GM23338 (cell line): ENCODE data around the gene SPACA7. TPM values are rescaled to one million over a fixed set of nuclear protein-coding genes. Genes with fewer than 3 reads are reported as not detected.

Source experiments
- ATAC-seq: fragments of 200-7000 bp; cut with Tn5 transposase; 3 replicates; pipeline ENCODE4 v1.9.1; 2020
- DNase-seq: peaks from one replicate; pipeline ENCODE4 v3.0.0-alpha.2; 2015; ENCODE audit warnings: low spot score
- H2AFZ ChIP-seq: fragments of 200-600 bp; sonication (generic); 2 replicates; pipeline ENCODE4 v1.8.0; 2016; ENCODE audit warnings: antibody characterized with exemption, mild to moderate bottlenecking, moderate library complexity
- H3F3A ChIP-seq: fragments of 200-600 bp; sonication (generic); replicated peaks from 2 replicates; pipeline ENCODE4 v1.8.0; 2017; ENCODE audit warnings: antibody characterized with exemption, mixed run types, low read depth
- H3K27ac ChIP-seq: fragments of 200-600 bp; sonication (generic); 2 replicates; pipeline ENCODE4 v1.6.1; 2016; ENCODE audit warnings: low read depth
- H3K27me3 ChIP-seq: fragments of 200-600 bp; sonication (generic); 2 replicates; pipeline ENCODE4 v1.8.0; 2016; ENCODE audit warnings: mild to moderate bottlenecking, mixed run types, moderate library complexity; ENCODE audit not compliant: insufficient read depth
- H3K36me3 ChIP-seq: fragments of 200-600 bp; sonication (generic); 2 replicates; pipeline ENCODE4 v1.8.0; 2016; ENCODE audit warnings: mild to moderate bottlenecking; ENCODE audit not compliant: insufficient read depth
- H3K4me1 ChIP-seq: fragments of 200-600 bp; sonication (generic); 2 replicates; pipeline ENCODE4 v1.8.0; 2016; ENCODE audit warnings: mild to moderate bottlenecking, moderate library complexity; ENCODE audit not compliant: insufficient read depth
- H3K4me2 ChIP-seq: fragments of 200-600 bp; sonication (generic); 2 replicates; pipeline ENCODE4 v1.7.1; 2017; ENCODE audit warnings: mixed run types
- H3K4me3 ChIP-seq: fragments of 200-600 bp; sonication (generic); 2 replicates; pipeline ENCODE4 v1.6.1; 2016; ENCODE audit warnings: mixed run types
- H3K79me2 ChIP-seq: fragments of 200-600 bp; sonication (generic); replicated peaks from 2 replicates; pipeline ENCODE4 v1.8.0; 2017; ENCODE audit warnings: mild to moderate bottlenecking; ENCODE audit not compliant: insufficient read depth
- H3K9me2 ChIP-seq: fragments of 200-600 bp; sonication (generic); 2 replicates; pipeline ENCODE4 v1.8.0; 2017; ENCODE audit not compliant: insufficient read depth
- H4K20me1 ChIP-seq: fragments of 200-600 bp; sonication (generic); replicated peaks from 2 replicates; pipeline ENCODE4 v1.8.0; 2017; ENCODE audit warnings: mild to moderate bottlenecking; ENCODE audit not compliant: insufficient read depth
- H3K27ac Mint-ChIP-seq: 2 replicates; pipeline ENCODE4 v1.8.0; 2020; ENCODE audit warnings: inconsistent platforms, mild to moderate bottlenecking, moderate library complexity, mixed read lengths
- H3K27me3 Mint-ChIP-seq: 3 replicates; pipeline ENCODE4 v1.8.0; 2022; ENCODE audit warnings: low read depth, mild to moderate bottlenecking, moderate library complexity, mixed read lengths, inconsistent platforms; ENCODE audit not compliant: insufficient read depth, poor library complexity
- H3K36me3 Mint-ChIP-seq: 3 replicates; pipeline ENCODE4 v1.8.0; 2021; ENCODE audit warnings: low read depth, mild to moderate bottlenecking, inconsistent platforms, moderate library complexity, mixed read lengths
- H3K4me1 Mint-ChIP-seq: 3 replicates; pipeline ENCODE4 v1.8.0; 2020; ENCODE audit warnings: mild to moderate bottlenecking, inconsistent platforms, mixed read lengths
- H3K4me3 Mint-ChIP-seq: 3 replicates; pipeline ENCODE4 v1.8.0; 2021; ENCODE audit warnings: moderate library complexity, mild to moderate bottlenecking, inconsistent platforms, mixed read lengths
- H3K9me3 Mint-ChIP-seq: 3 replicates; pipeline ENCODE4 v1.8.0; 2020; ENCODE audit warnings: moderate library complexity, mild to moderate bottlenecking, inconsistent platforms, mixed read lengths
- CTCF ChIP-seq, 2 experiments: fragments of 200-600 bp in 1 of 2; sonication (generic) in 1 of 2; conservative IDR thresholded peaks; 2 replicates each; pipeline versions ENCODE4 v1.5.1 to v1.6.1; 2016 to 2017; ENCODE audit warnings: antibody characterized with exemption in 2 of 2, low read depth in 2 of 2, mild to moderate bottlenecking in 2 of 2, moderate library complexity in 1 of 2
- ETS1 ChIP-seq: IDR thresholded peaks from 2 replicates; pipeline ENCODE4 v1.6.1; 2016; ENCODE audit warnings: antibody characterized with exemption
- EZH2 ChIP-seq: fragments of 200-600 bp; sonication (generic); IDR thresholded peaks from one replicate; pipeline ENCODE4 v1.8.0; 2017; ENCODE audit warnings: antibody characterized with exemption, mild to moderate bottlenecking, low read depth; ENCODE audit not compliant: unreplicated experiment
- EZH2phosphoT487 ChIP-seq: fragments of 200-600 bp; sonication (generic); IDR thresholded peaks from one replicate; pipeline ENCODE4 v1.8.1; 2018; ENCODE audit warnings: antibody characterized with exemption; ENCODE audit not compliant: unreplicated experiment
- NANOG ChIP-seq: IDR thresholded peaks from 2 replicates; pipeline ENCODE4 v1.6.1; 2016; ENCODE audit warnings: antibody characterized with exemption, borderline replicate concordance
- POLR2AphosphoS5 ChIP-seq: IDR thresholded peaks from 2 replicates; pipeline ENCODE4 v1.6.1; 2016; ENCODE audit warnings: antibody characterized with exemption, low read depth
- REST ChIP-seq: IDR thresholded peaks from one replicate; pipeline ENCODE4 v1.6.1; 2018; ENCODE audit warnings: antibody characterized with exemption; ENCODE audit not compliant: unreplicated experiment
- STAT1 ChIP-seq: IDR thresholded peaks from one replicate; pipeline ENCODE4 v1.6.1; 2016; ENCODE audit warnings: antibody characterized with exemption; ENCODE audit not compliant: unreplicated experiment
- ZNF462 ChIP-seq: fragments of 250-450 bp; sonication (Bioruptor Pico); IDR thresholded peaks from 2 replicates; pipeline ENCODE4 v1.5.0; 2020; ENCODE audit warnings: mild to moderate bottlenecking, moderate library complexity
- polyA plus RNA-seq: library from polyadenylated mRNA; unstranded; fragments of >200 nt; fragmentation: Nextera tagmentation; extraction: Ambion mirVana; gene quantifications from 2 replicates; pipeline ENCODE4 v1.2.1, GENCODE V29; 2016
- total RNA-seq: library from RNA; depleted of rRNA; stranded (reverse); fragments of >200 nt; shearing (Covaris generic); gene quantifications from 2 replicates; pipeline ENCODE4 v1.2.3, GENCODE V29; 2014

The SPACA7 gene
- total and polyA plus RNA-seq, 2 experiments from 2014 or later: not detected

GRCh38 chr13:112450904-112451240 lies 74.7 kb downstream of the SPACA7 start (continued):
- TF ChIP-seq ZNF462 (no peak), NANOG (no peak)

DNA sequence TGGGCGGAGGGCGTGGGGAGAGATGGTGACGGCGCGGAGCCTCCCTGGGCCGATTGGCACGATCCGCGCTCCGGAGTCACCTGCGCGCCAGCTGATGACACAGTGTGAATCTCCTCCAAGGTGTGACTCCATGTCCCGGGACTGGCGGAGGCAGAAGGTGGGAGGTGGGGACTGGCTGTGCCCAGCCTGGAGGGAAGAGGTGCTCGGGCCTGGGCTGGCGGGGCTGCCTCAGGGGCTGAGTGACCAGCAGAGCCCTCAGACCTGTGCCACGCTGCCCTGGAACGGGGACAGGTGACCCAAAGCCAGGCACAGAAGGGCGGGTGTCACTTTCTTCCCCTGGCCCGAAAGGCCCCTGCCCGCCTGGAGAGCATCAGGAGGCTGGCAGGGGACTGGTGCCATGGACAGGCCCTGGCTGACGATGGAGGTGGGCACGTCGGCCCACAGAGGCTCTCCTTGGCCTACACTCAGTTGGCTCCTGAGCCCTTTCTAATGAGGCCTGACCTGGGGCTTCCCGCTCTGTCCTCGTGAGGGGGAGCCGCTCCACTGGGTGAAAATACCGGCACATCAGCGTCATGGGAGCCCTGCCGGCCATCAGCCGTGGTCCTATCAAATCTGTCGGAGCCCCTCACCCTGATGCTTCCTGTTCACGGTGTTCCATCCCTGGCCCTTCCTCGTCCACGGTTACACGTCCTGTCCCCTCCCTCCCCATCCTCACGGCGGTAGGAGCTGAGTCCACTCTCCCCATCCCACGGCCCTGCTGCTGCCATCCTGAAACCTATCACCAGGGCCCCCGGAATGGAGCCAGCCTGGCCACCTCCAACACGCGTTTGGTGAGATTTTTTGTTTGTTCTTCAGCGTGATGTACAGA lies 75.6 kb downstream of the SPACA7 start:
- ATAC-seq (no peak), DNase-seq (no peak)
- Histone ChIP-seq H3K4me2 (no peak overlapping the region), H2AFZ (no peak overlapping the region), H4K20me1 (no peaks in the 10 kb centered on the region), H3K36me3 (no peaks in the 10 kb centered on the region), H3K9me2 (no peaks in the 10 kb centered on the region), H3K27me3 (no peaks in the 10 kb centered on the region), H3K27ac (no peak overlapping the region), H3F3A (no peaks in the 10 kb centered on the region), H3K4me1 (no peaks in the 10 kb centered on the region), H3K4me3 (no peak overlapping the region), H3K79me2 (no peaks in the 10 kb centered on the region)
- Mint-ChIP-seq H3K27ac (no peak overlapping the region), H3K27me3 (peaks cover 2% of the 10 kb centered on the region), H3K36me3 (no peaks in the 10 kb centered on the region), H3K4me3 (no peak overlapping the region), H3K9me3 (no peaks in the 10 kb centered on the region), H3K4me1 (no peaks in the 10 kb centered on the region)
- TF ChIP-seq REST (no peak), ETS1 (no peak), EZH2phosphoT487 (no peak), CTCF (conservative IDR thresholded peaks at IDR 0.05; ENCODE audit: low read depth in 2 of 2) (no peak), POLR2AphosphoS5 (no peak), EZH2 (no peak), STAT1 (no peak)
